Neural progenitor cell (in vitro differentiated cells): ENCODE data around the gene PRRX1. TPM values are rescaled to one million over a fixed set of nuclear protein-coding genes. Genes with fewer than 3 reads are reported as not detected.

Experiments used
- DNase-seq: peaks from one replicate; pipeline ENCODE4 v3.0.0-alpha.2; 2016; ENCODE audit warnings: low spot score
- H2AFZ ChIP-seq: fragments of 200-600 bp; sonication (generic); replicated peaks from 2 replicates; pipeline ENCODE4 v1.6.1; 2016; ENCODE audit warnings: antibody characterized with exemption
- H3F3A ChIP-seq: fragments of 200-600 bp; sonication (generic); 2 replicates; pipeline ENCODE4 v1.6.1; 2016; ENCODE audit warnings: antibody characterized with exemption, low read depth
- H3K27ac ChIP-seq: fragments of 200-600 bp; sonication (generic); 2 replicates; pipeline ENCODE4 v1.5.1; 2016; ENCODE audit warnings: mild to moderate bottlenecking
- H3K27me3 ChIP-seq: fragments of 200-600 bp; sonication (generic); 2 replicates; pipeline ENCODE4 v1.6.1; 2016; ENCODE audit warnings: mild to moderate bottlenecking, moderate library complexity
- H3K36me3 ChIP-seq: fragments of 200-600 bp; sonication (generic); 2 replicates; pipeline ENCODE4 v1.5.1; 2016
- H3K4me1 ChIP-seq: fragments of 200-600 bp; sonication (generic); 2 replicates; pipeline ENCODE4 v1.6.1; 2016; ENCODE audit warnings: mixed run types
- H3K4me2 ChIP-seq: fragments of 200-600 bp; sonication (generic); 2 replicates; pipeline ENCODE4 v1.6.1; 2016
- H3K4me3 ChIP-seq: fragments of 200-600 bp; sonication (generic); 2 replicates; pipeline ENCODE4 v1.5.1; 2016
- H3K79me2 ChIP-seq: fragments of 200-600 bp; sonication (generic); 2 replicates; pipeline ENCODE4 v1.6.1; 2016; ENCODE audit warnings: low read depth
- H3K9ac ChIP-seq: fragments of 200-600 bp; sonication (generic); 2 replicates; pipeline ENCODE4 v1.6.1; 2016
- H3K9me3 ChIP-seq: fragments of 200-600 bp; sonication (generic); 2 replicates; pipeline ENCODE4 v1.5.1; 2016; ENCODE audit warnings: low read depth
- H4K20me1 ChIP-seq: fragments of 200-600 bp; sonication (generic); 2 replicates; pipeline ENCODE4 v1.6.1; 2016; ENCODE audit warnings: low read depth
- H3K27ac Mint-ChIP-seq: 3 replicates; pipeline ENCODE4 v1.8.0; 2021; ENCODE audit warnings: mixed read lengths
- H3K27me3 Mint-ChIP-seq: 2 replicates; pipeline ENCODE4 v1.8.0; 2022; ENCODE audit warnings: low read depth, mild to moderate bottlenecking, inconsistent platforms, moderate library complexity, mixed read lengths; ENCODE audit not compliant: insufficient read depth
- H3K36me3 Mint-ChIP-seq: 3 replicates; pipeline ENCODE4 v1.8.0; 2021; ENCODE audit warnings: mixed read lengths
- H3K4me1 Mint-ChIP-seq: 3 replicates; pipeline ENCODE4 v1.8.0; 2021; ENCODE audit warnings: mixed read lengths
- H3K4me3 Mint-ChIP-seq: 3 replicates; pipeline ENCODE4 v1.8.0; 2021; ENCODE audit warnings: mild to moderate bottlenecking, moderate library complexity, mixed read lengths
- H3K9me3 Mint-ChIP-seq: 3 replicates; pipeline ENCODE4 v1.8.0; 2020; ENCODE audit warnings: mixed read lengths
- CTCF ChIP-seq: fragments of 200-600 bp; sonication (generic); IDR thresholded peaks from 2 replicates; pipeline ENCODE4 v1.5.1; 2017; ENCODE audit warnings: antibody characterized with exemption, mild to moderate bottlenecking
- EZH2 ChIP-seq: fragments of 200-600 bp; sonication (generic); IDR thresholded peaks from 2 replicates; pipeline ENCODE4 v1.6.1; 2017; ENCODE audit warnings: antibody characterized with exemption, mild to moderate bottlenecking, moderate library complexity
- EZH2phosphoT487 ChIP-seq: fragments of 200-600 bp; sonication (generic); IDR thresholded peaks from 2 replicates; pipeline ENCODE4 v1.6.1; 2017; ENCODE audit warnings: antibody characterized with exemption
- total RNA-seq: library from RNA; depleted of rRNA; stranded (reverse); fragments of >200 nt; gene quantifications from 2 replicates; pipeline ENCODE4 v1.2.3, GENCODE V29; 2015; ENCODE audit warnings: low replicate concordance

PRRX1 gene
- total RNA-seq, 1 donor from 2014 or later, result 0.19 TPM

- peaks cover 31% of the 10 kb centered on the region for H3K27me3 ChIP-seq
- no peaks in the 10 kb centered on the region for H3K4me1 ChIP-seq
- H3K4me2 ChIP-seq, result no peak overlapping the region
- H3F3A ChIP-seq, result no peaks in the 10 kb centered on the region
- no peak for TF ChIP-seq EZH2
- TF ChIP-seq EZH2phosphoT487, result no peak
- no peak for TF ChIP-seq CTCF
- no peaks in the 10 kb centered on the region for H3K36me3 ChIP-seq
- Mint-ChIP-seq H3K9me3 (no peaks in the 10 kb centered on the region), H3K4me3 (no peak overlapping the region), H3K27me3 (peaks cover 2% of the 10 kb centered on the region), H3K36me3 (no peaks in the 10 kb centered on the region), H3K27ac (no peak overlapping the region), H3K4me1 (peaks cover 6% of the 10 kb centered on the region)
- H3K9ac ChIP-seq, result no peak overlapping the region
- H4K20me1 ChIP-seq, result no peaks in the 10 kb centered on the region
- DNase-seq, result no peak
- H3K4me3 ChIP-seq, result no peak overlapping the region
- no peak overlapping the region for H2AFZ ChIP-seq
- no peak overlapping the region for H3K27ac ChIP-seq
- H3K79me2 ChIP-seq, result no peaks in the 10 kb centered on the region
- no peaks in the 10 kb centered on the region for H3K9me3 ChIP-seq
Measured at GRCh38 chr1:170680428-170680827, 16.5 kb downstream of the PRRX1 start.

- Histone ChIP-seq H3K4me1 (no peaks in the 10 kb centered on the region), H3F3A (no peaks in the 10 kb centered on the region), H2AFZ (no peak overlapping the region), H3K36me3 (no peaks in the 10 kb centered on the region), H3K4me2 (no peak overlapping the region), H3K27ac (no peak overlapping the region), H3K9me3 (no peaks in the 10 kb centered on the region), H3K27me3 (peaks cover 17% of the 10 kb centered on the region), H3K9ac (no peak overlapping the region), H3K79me2 (no peaks in the 10 kb centered on the region), H4K20me1 (no peaks in the 10 kb centered on the region), H3K4me3 (no peak overlapping the region)
- TF ChIP-seq CTCF, result no peak
- TF ChIP-seq EZH2, result no peak
- no peak for TF ChIP-seq EZH2phosphoT487
- H3K9me3 Mint-ChIP-seq, result no peaks in the 10 kb centered on the region
- DNase-seq, result no peak
- peaks cover 2% of the 10 kb centered on the region for H3K27me3 Mint-ChIP-seq
- peaks cover 23% of the 10 kb centered on the region for H3K4me1 Mint-ChIP-seq
- H3K4me3 Mint-ChIP-seq, result no peak overlapping the region
- H3K36me3 Mint-ChIP-seq, result no peaks in the 10 kb centered on the region
- no peak overlapping the region for H3K27ac Mint-ChIP-seq
Measured at GRCh38 chr1:170682169-170682568, 18.2 kb downstream of the PRRX1 start.

- Histone ChIP-seq H2AFZ (no peak overlapping the region), H3K36me3 (no peaks in the 10 kb centered on the region), H3F3A (no peaks in the 10 kb centered on the region), H3K27me3 (peaks cover 14% of the 10 kb centered on the region), H3K9me3 (no peaks in the 10 kb centered on the region), H3K4me2 (no peak overlapping the region), H3K79me2 (no peaks in the 10 kb centered on the region), H3K4me1 (no peaks in the 10 kb centered on the region), H3K27ac (no peak overlapping the region), H3K9ac (no peak overlapping the region), H3K4me3 (no peak overlapping the region), H4K20me1 (no peaks in the 10 kb centered on the region)
- no peak for TF ChIP-seq EZH2phosphoT487
- no peak for TF ChIP-seq EZH2
- TF ChIP-seq CTCF, result no peak
- peaks cover 30% of the 10 kb centered on the region for H3K4me1 Mint-ChIP-seq
- peaks cover 2% of the 10 kb centered on the region for H3K27me3 Mint-ChIP-seq
- H3K27ac Mint-ChIP-seq, result no peak overlapping the region
- H3K4me3 Mint-ChIP-seq, result no peak overlapping the region
- no peaks in the 10 kb centered on the region for H3K9me3 Mint-ChIP-seq
- no peak for DNase-seq
- no peaks in the 10 kb centered on the region for H3K36me3 Mint-ChIP-seq
Measured at GRCh38 chr1:170682809-170683208, 18.9 kb downstream of the PRRX1 start.
